K562 (cell line): ENCODE data around the gene HDAC3. TPM values are rescaled to one million over a fixed set of nuclear protein-coding genes. Genes with fewer than 3 reads are reported as not detected.

Experiments used
- ATAC-seq: fragments of 200-7000 bp; cut with Tn5 transposase; 3 replicates; pipeline ENCODE4 v1.9.1; 2020; ENCODE audit warnings: moderate library complexity
- BruUV-seq: library from RNA; stranded (reverse); fragments of 400-500 nt; replicated peaks from 2 replicates; lab custom pipeline; 2021; lab: Mats Ljungman, UMichigan
- CTCF ChIA-PET: fragments of 300-600 bp; formaldehyde crosslinking; extraction: SDS; loops from one replicate; lab custom pipeline; 2021; ENCODE audit warnings: low intra/inter-chr PET ratio; lab: Yijun Ruan, JAX
- POLR2A ChIA-PET: fragments of 300-600, 350-650 bp; sonication (Branson Sonifier 250); formaldehyde crosslinking; extraction: SDS; loops from one replicate; lab custom pipeline; 2021; ENCODE audit warnings: antibody characterized with exemption, inconsistent platforms; lab: Yijun Ruan, JAX
- DNase-seq, 4 experiments: peaks; one replicate each; pipeline versions ENCODE4 v3.0.0 to v3.0.0-alpha.2; 2011 to 2018; ENCODE audit warnings: low spot score in 3 of 4, mixed read lengths in 3 of 4; ENCODE audit errors: extremely low read depth in 1 of 4
- FAIRE-seq: peaks from 2 replicates; lab custom pipeline; 2011; peaks lifted over from hg19 to GRCh38; lab: Jason Lieb, UNC
- H2AFZ ChIP-seq: 2 replicates; pipeline ENCODE4 v1.6.0; 2011; ENCODE audit warnings: low read depth, low read length, control low read depth, inconsistent platforms
- H3K27ac ChIP-seq: fragments of 200-600 bp; 3 replicates; pipeline ENCODE4 v1.8.0; 2011; ENCODE audit warnings: low read depth, mild to moderate bottlenecking, control low read depth, inconsistent platforms, low read length, moderate library complexity, mixed read lengths; ENCODE audit errors: extremely low read depth
- H3K27me3 ChIP-seq, 2 experiments: fragments of 300-600 bp in 1 of 2; 2 replicates in 1 of 2; 3 replicates in 1 of 2; pipeline versions ENCODE4 v1.6.0 to v1.8.0; 2011; ENCODE audit warnings: inconsistent platforms in 2 of 2, low read length in 2 of 2, mild to moderate bottlenecking in 1 of 2, mixed read lengths in 1 of 2, moderate library complexity in 1 of 2; ENCODE audit not compliant: control insufficient read depth in 2 of 2, insufficient read depth in 2 of 2
- H3K36me3 ChIP-seq: fragments of 300-600 bp; 3 replicates; pipeline ENCODE4 v1.8.0; 2011; ENCODE audit warnings: mild to moderate bottlenecking, low read length, inconsistent platforms; ENCODE audit not compliant: control insufficient read depth, insufficient read depth
- H3K4me1 ChIP-seq, 2 experiments: fragments of 200-600 bp in 1 of 2; replicated peaks in 1 of 2; 2 replicates in 1 of 2; 3 replicates in 1 of 2; pipeline versions ENCODE4 v1.5.1 to v1.8.0; 2011; ENCODE audit warnings: inconsistent platforms in 2 of 2, low read length in 2 of 2, mild to moderate bottlenecking in 1 of 2, mixed read lengths in 1 of 2, moderate library complexity in 1 of 2; ENCODE audit not compliant: control insufficient read depth in 2 of 2, insufficient read depth in 2 of 2
- H3K4me2 ChIP-seq: 2 replicates; pipeline ENCODE4 v1.6.1; 2011; ENCODE audit warnings: low read length, control low read depth, inconsistent platforms, mixed read lengths; ENCODE audit not compliant: insufficient read depth
- H3K4me3 ChIP-seq: fragments of 200-600 bp; sonication (generic), shearing (Covaris generic); 2 replicates; pipeline ENCODE4 v1.5.1; 2016; ENCODE audit warnings: control low read depth, inconsistent platforms
- H3K79me2 ChIP-seq: fragments of 200-600 bp; 3 replicates; pipeline ENCODE4 v1.8.0; 2011; ENCODE audit warnings: low read length, inconsistent platforms; ENCODE audit not compliant: control insufficient read depth, insufficient read depth
- H3K9ac ChIP-seq, 2 experiments: 2 replicates each; pipeline versions ENCODE4 v1.6.0 to v1.6.1; 2011; ENCODE audit warnings: low read depth in 2 of 2, low read length in 2 of 2, control low read depth in 1 of 2, inconsistent platforms in 1 of 2, mild to moderate bottlenecking in 1 of 2, mixed read lengths in 1 of 2; ENCODE audit not compliant: insufficient read depth in 1 of 2
- H3K9me1 ChIP-seq: one replicate; pipeline ENCODE4 v1.6.0; 2011; ENCODE audit warnings: inconsistent platforms, mild to moderate bottlenecking, low read length, moderate library complexity; ENCODE audit not compliant: control insufficient read depth, insufficient read depth
- H3K9me3 ChIP-seq: replicated peaks from 2 replicates; pipeline ENCODE4 v1.5.1; 2011; ENCODE audit warnings: low read depth, low read length, inconsistent platforms; ENCODE audit not compliant: control insufficient read depth, insufficient read depth
- H4K20me1 ChIP-seq: replicated peaks from 2 replicates; pipeline ENCODE4 v1.6.1; 2011; ENCODE audit warnings: low read length, inconsistent platforms, mixed read lengths; ENCODE audit not compliant: control insufficient read depth, insufficient read depth
- JUNB ChIP-seq: fragments of 450-650 bp; formaldehyde crosslinking; conservative IDR thresholded peaks from 2 replicates; pipeline ENCODE4 v1.4.0; 2020; ENCODE audit warnings: mild to moderate bottlenecking
- NR1H2 ChIP-seq: sonication (generic); formaldehyde crosslinking; IDR thresholded peaks from 2 replicates; pipeline ENCODE4 v1.4.0; 2020; ENCODE audit warnings: mild to moderate bottlenecking, missing genetic modification reagents
- PHF21A ChIP-seq: fragments of 450-650 bp; IDR thresholded peaks from 2 replicates; pipeline ENCODE4 v1.6.1; 2017; ENCODE audit warnings: low read depth, borderline replicate concordance
- PHTF2 ChIP-seq: fragments of 250-450 bp; sonication (Bioruptor Pico); IDR thresholded peaks from 2 replicates; pipeline ENCODE4 v1.5.0; 2021; ENCODE audit warnings: mild to moderate bottlenecking
- SLC30A9 ChIP-seq: fragments of 250-450 bp; sonication (Bioruptor Pico); IDR thresholded peaks from 2 replicates; pipeline ENCODE4 v1.8.0; 2022; ENCODE audit warnings: mild to moderate bottlenecking, moderate library complexity
- ZNF174 ChIP-seq: fragments of 250-450 bp; sonication (Bioruptor Pico); IDR thresholded peaks from 2 replicates; pipeline ENCODE4 v1.4.0; 2020; ENCODE audit warnings: mild to moderate bottlenecking
- ZNF253 ChIP-seq: fragments of 250-450 bp; sonication (Bioruptor Pico); conservative IDR thresholded peaks from 2 replicates; pipeline ENCODE4 v1.6.1; 2021; ENCODE audit warnings: mild to moderate bottlenecking
- ZNF282 ChIP-seq: sonication (generic); formaldehyde crosslinking; IDR thresholded peaks from 2 replicates; pipeline ENCODE4 v1.8.1; 2023; ENCODE audit warnings: missing genetic modification reagents
- ZNF75A ChIP-seq: fragments of 450-650 bp; formaldehyde crosslinking; IDR thresholded peaks from 2 replicates; pipeline ENCODE4 v1.4.0; 2020; ENCODE audit warnings: mild to moderate bottlenecking
- WGBS: fragments of 100-300 bp; shearing (Covaris generic); methylation state at CpG from one replicate; pipeline ENCODE4 v1.1.6; 2016; ENCODE audit warnings: low coverage, mixed read lengths; ENCODE audit not compliant: insufficient coverage; ENCODE audit errors: missing lambda C conversion rate; 5-methylcytosine and 5-hydroxymethylcytosine counted together
- in situ Hi-C: fragments of 300-500 bp; cut with MboI; formaldehyde crosslinking; loops from 4 replicates; pipeline ENCODE4 v1.15.0; 2018; ENCODE audit warnings: inconsistent platforms, mixed read lengths
- intact Hi-C: fragments of 100-400 bp; cut with micrococcal nuclease; formaldehyde crosslinking; loops from 2 replicates; pipeline ENCODE4 v1.14.2; 2022
- polyA plus RNA-seq, 8 experiments: library from polyadenylated mRNA; depleted of rRNA in 4 of 8; stranded (reverse) in 5 of 8; unstranded in 3 of 8; fragments of >200 nt; fragmentation: Nextera tagmentation in 2 of 8; fragmentation: Illumina TruSeq in 1 of 8; extraction: Ambion mirVana in 2 of 8; extraction: Trizol in 1 of 8; gene quantifications; 2 replicates each; pipeline versions ENCODE4 v1.2.1 to v1.2.3, GENCODE V29; 2011 to 2014; ENCODE audit warnings: inconsistent platforms in 1 of 8, missing spikeins in 1 of 8
- total RNA-seq, 7 experiments: library from RNA; depleted of rRNA in 6 of 7; stranded (reverse); fragments of >200 nt in 6 of 7; fragmentation: Illumina TruSeq in 2 of 7; extraction: Trizol in 2 of 7; gene quantifications; 2 replicates each; pipeline versions ENCODE4 v1.2.1 to v1.2.3, GENCODE V29; 2011 to 2021; ENCODE audit warnings: low replicate concordance in 1 of 7
- TF ChIP-seq, protein P1 (sequence below), 2 experiments: fragments of 150-350 bp in 1 of 2; IDR thresholded peaks; 2 replicates each; pipeline ENCODE4 v1.6.1; 2012 to 2016; ENCODE audit warnings: low read depth in 2 of 2, low read length in 2 of 2, mild to moderate bottlenecking in 1 of 2, moderate library complexity in 1 of 2
- TF ChIP-seq, protein P2 (sequence below): fragments of 450-650 bp; IDR thresholded peaks from 2 replicates; pipeline ENCODE4 v1.7.1; 2018; ENCODE audit warnings: mild to moderate bottlenecking, low read depth; ENCODE audit not compliant: partially characterized antibody

Gene HDAC3
- total and polyA plus RNA-seq, 9 of the 15 experiments (the other 6 are each of a cell fraction or from before 2014, with no cell fraction given) = 89.7 to 191 (median 119) TPM

DNA sequence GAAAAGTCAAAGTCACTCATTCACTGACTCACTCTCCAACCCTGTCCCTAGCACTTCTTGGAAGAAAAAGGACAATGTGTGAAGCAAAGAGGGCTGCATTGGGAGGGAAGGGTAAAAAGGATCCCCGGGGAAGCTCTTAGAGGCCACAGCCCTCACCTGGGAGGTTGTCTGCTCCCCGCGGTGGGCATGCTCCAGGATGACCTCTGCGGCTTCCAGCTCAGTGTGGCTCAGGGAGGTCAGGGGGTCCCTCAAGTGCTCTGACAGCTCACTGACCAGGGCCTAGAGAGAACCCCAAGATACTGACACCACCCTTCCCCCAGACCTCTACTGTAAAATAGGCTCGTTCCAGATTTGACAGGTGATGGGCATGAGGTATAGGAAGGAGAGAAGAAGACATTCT is 10.6 kb upstream of the HDAC3 start:
- Histone ChIP-seq H3K4me2 (no peak overlapping the region), H3K4me1 (peaks cover 9 to 30% of the 10 kb centered on the region in 2 experiments), H3K9me1 (peaks cover 4% of the 10 kb centered on the region), H3K9me3 (no peaks in the 10 kb centered on the region), H2AFZ (no peak overlapping the region), H3K79me2 (peaks cover 3% of the 10 kb centered on the region; the same call in 1 of the 3 replicates), H3K27ac (no peak overlapping the region), H3K36me3 (peaks cover 33% of the 10 kb centered on the region; the same call in 2 of the 3 replicates), H3K4me3 (no peak overlapping the region), H3K27me3 (no peaks in the 10 kb centered on the region), H3K9ac (0 out of 4 replicates have a peak overlapping the region, but pooled peaks of 1 of the 2 experiments have one; percentile 4), H4K20me1 (no peaks in the 10 kb centered on the region)
- WGBS = 66% methylated on average over 4 of the region's 5 CpGs
- ChIA-PET POLR2A (interaction anchor here (1.7 kb wide), 1 partner anchor 10 kb away, joined by 12 read pairs; the partner anchor contains the start of genes HDAC3 and RELL2), CTCF (no interaction called here)
- in situ Hi-C loops = no loop called here
- BruUV-seq = no TSS peak
- DNase-seq (no peak), ATAC-seq (no peak), FAIRE-seq (no peak)
- intact Hi-C loops = no loop called here
- TF ChIP-seq SLC30A9 (CRISPR knock-in tag) (no peak), ZNF282 (CRISPR knock-in tag) (no peak), ZNF174 (no peak), ZNF75A (CRISPR knock-in tag) (no peak), ZNF253 (CRISPR knock-in tag) (no peak), PHTF2 (CRISPR knock-in tag) (no peak), PHF21A (no peak), JUNB (CRISPR knock-in tag) (no peak), NR1H2 (no peak)
- TF ChIP-seq, protein P1, sequence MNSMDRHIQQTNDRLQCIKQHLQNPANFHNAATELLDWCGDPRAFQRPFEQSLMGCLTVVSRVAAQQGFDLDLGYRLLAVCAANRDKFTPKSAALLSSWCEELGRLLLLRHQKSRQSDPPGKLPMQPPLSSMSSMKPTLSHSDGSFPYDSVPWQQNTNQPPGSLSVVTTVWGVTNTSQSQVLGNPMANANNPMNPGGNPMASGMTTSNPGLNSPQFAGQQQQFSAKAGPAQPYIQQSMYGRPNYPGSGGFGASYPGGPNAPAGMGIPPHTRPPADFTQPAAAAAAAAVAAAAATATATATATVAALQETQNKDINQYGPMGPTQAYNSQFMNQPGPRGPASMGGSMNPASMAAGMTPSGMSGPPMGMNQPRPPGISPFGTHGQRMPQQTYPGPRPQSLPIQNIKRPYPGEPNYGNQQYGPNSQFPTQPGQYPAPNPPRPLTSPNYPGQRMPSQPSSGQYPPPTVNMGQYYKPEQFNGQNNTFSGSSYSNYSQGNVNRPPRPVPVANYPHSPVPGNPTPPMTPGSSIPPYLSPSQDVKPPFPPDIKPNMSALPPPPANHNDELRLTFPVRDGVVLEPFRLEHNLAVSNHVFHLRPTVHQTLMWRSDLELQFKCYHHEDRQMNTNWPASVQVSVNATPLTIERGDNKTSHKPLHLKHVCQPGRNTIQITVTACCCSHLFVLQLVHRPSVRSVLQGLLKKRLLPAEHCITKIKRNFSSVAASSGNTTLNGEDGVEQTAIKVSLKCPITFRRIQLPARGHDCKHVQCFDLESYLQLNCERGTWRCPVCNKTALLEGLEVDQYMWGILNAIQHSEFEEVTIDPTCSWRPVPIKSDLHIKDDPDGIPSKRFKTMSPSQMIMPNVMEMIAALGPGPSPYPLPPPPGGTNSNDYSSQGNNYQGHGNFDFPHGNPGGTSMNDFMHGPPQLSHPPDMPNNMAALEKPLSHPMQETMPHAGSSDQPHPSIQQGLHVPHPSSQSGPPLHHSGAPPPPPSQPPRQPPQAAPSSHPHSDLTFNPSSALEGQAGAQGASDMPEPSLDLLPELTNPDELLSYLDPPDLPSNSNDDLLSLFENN (IDR thresholded peaks at IDR 0.05; ENCODE audit: low read depth in 2 of 2, low read length in 2 of 2) = no peak
- TF ChIP-seq, protein P2, sequence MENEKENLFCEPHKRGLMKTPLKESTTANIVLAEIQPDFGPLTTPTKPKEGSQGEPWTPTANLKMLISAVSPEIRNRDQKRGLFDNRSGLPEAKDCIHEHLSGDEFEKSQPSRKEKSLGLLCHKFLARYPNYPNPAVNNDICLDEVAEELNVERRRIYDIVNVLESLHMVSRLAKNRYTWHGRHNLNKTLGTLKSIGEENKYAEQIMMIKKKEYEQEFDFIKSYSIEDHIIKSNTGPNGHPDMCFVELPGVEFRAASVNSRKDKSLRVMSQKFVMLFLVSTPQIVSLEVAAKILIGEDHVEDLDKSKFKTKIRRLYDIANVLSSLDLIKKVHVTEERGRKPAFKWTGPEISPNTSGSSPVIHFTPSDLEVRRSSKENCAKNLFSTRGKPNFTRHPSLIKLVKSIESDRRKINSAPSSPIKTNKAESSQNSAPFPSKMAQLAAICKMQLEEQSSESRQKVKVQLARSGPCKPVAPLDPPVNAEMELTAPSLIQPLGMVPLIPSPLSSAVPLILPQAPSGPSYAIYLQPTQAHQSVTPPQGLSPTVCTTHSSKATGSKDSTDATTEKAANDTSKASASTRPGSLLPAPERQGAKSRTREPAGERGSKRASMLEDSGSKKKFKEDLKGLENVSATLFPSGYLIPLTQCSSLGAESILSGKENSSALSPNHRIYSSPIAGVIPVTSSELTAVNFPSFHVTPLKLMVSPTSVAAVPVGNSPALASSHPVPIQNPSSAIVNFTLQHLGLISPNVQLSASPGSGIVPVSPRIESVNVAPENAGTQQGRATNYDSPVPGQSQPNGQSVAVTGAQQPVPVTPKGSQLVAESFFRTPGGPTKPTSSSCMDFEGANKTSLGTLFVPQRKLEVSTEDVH = no peak
